ENCODE data around the gene WDR59.
A peak's percentile ranks its signal among the peaks of the same experiment; 100 is the strongest.
"Not testable (repeated sequence)": the region's sequence is repeated elsewhere in the genome, so short reads cannot be mapped to it uniquely, and the experiment has no call there.

Gene WDR59

GRCh38 chr16:74984529-74985296 lies at the start of gene WDR59:
WDR59 (minus strand) TSS chr16:74985123; CDS start chr16:74985017, 106 bp downstream.
- no peak for TF ChIP-seq CTCF (conservative IDR thresholded peaks at IDR 0.05; ENCODE audit: low read depth, low read length)
- peak within 1 kb of the TSS; percentile 100 for H3K4me3 ChIP-seq (ENCODE audit: low read depth, low read length)
- peak; percentile 99 for DNase-seq (ENCODE audit: low read depth)

GRCh38 chr16:75032655-75033054 lies 47.7 kb upstream of the WDR59 start:
- no peak overlapping the region for H3K4me3 ChIP-seq (ENCODE audit: low read depth, low read length)
- DNase-seq (ENCODE audit: low read depth) = no peak

GRCh38 chr16:75029854-75030253 lies 44.9 kb upstream of the WDR59 start:
- no peak for TF ChIP-seq CTCF (conservative IDR thresholded peaks at IDR 0.05; ENCODE audit: low read depth, low read length)
- DNase-seq (ENCODE audit: low read depth) = peak; percentile 74
- H3K4me3 ChIP-seq (ENCODE audit: low read depth, low read length) = no peak overlapping the region

More at GRCh38 chr16:75032655-75033054, 47.7 kb upstream of the WDR59 start:
- TF ChIP-seq CTCF (conservative IDR thresholded peaks at IDR 0.05; ENCODE audit: low read depth, low read length) = no peak

GRCh38 chr16:75028544-75029135 lies 43.7 kb upstream of the WDR59 start:
- H3K4me3 ChIP-seq (ENCODE audit: low read depth, low read length) = no peak overlapping the region
- TF ChIP-seq CTCF (conservative IDR thresholded peaks at IDR 0.05; ENCODE audit: low read depth, low read length) = no peak
- no peak for DNase-seq (ENCODE audit: low read depth)

- H3K4me3 ChIP-seq (ENCODE audit: low read depth, low read length) = no peak overlapping the region
- no peak for TF ChIP-seq CTCF (conservative IDR thresholded peaks at IDR 0.05; ENCODE audit: low read depth, low read length)
- no peak for DNase-seq (ENCODE audit: low read depth)
These were observed 42.8 kb upstream of the WDR59 start for GRCh38 chr16:75027520-75028300.

- DNase-seq (ENCODE audit: low read depth) = peak; percentile 48
- TF ChIP-seq CTCF (conservative IDR thresholded peaks at IDR 0.05; ENCODE audit: low read depth, low read length) = no peak
- no peak overlapping the region for H3K4me3 ChIP-seq (ENCODE audit: low read depth, low read length)
These were observed 42.0 kb upstream of the WDR59 start for GRCh38 chr16:75026892-75027391.

- H3K4me3 ChIP-seq (ENCODE audit: low read depth, low read length) = not testable (repeated sequence)
- peak; percentile 93 for DNase-seq (ENCODE audit: low read depth)
These were observed 41.4 kb upstream of the WDR59 start for GRCh38 chr16:75026239-75026891.

All from choroid plexus epithelial cell (primary cell).